GM20431 (cell line): ENCODE data around the gene SLC39A1.
"Not testable (repeated sequence)": the region's sequence is repeated elsewhere in the genome, so short reads cannot be mapped to it uniquely, and the experiment has no call there.

Source experiments
- in situ Hi-C: fragments of 300-500 bp; cut with MseI, MboI; formaldehyde crosslinking; loops from one replicate; pipeline ENCODE4 v1.15.0; 2020; ENCODE audit warnings: low sequenced_read_pairs; ENCODE audit not compliant: unreplicated experiment

SLC39A1 gene

GRCh38 chr1:153910560-153910959 lies 52.8 kb downstream of the SLC39A1 start:
- in situ Hi-C loops, result not testable (repeated sequence)
